Loucy (cell line): ENCODE results near the gene FPR1.

Source experiments
- H2AFZ ChIP-seq: fragments of 200-600 bp; sonication (generic); 2 replicates; pipeline ENCODE4 v1.6.0; 2016; ENCODE audit warnings: antibody characterized with exemption, mild to moderate bottlenecking, low read length, moderate library complexity
- H3F3A ChIP-seq: fragments of 200-600 bp; 2 replicates; pipeline ENCODE4 v1.6.0; 2016; ENCODE audit warnings: antibody characterized with exemption, low read depth, mild to moderate bottlenecking
- H3K27me3 ChIP-seq: fragments of 200-600 bp; sonication (generic); 2 replicates; pipeline ENCODE4 v1.6.1; 2014; ENCODE audit warnings: low read length, mild to moderate bottlenecking; ENCODE audit not compliant: insufficient read depth, poor library complexity, severe bottlenecking
- H3K36me3 ChIP-seq: fragments of 200-600 bp; sonication (generic); 2 replicates; pipeline ENCODE4 v1.6.1; 2016; ENCODE audit warnings: low read length; ENCODE audit not compliant: insufficient read depth
- H3K4me1 ChIP-seq: fragments of 200-600 bp; sonication (generic); 2 replicates; pipeline ENCODE4 v1.5.1; 2014; ENCODE audit warnings: low read length, mild to moderate bottlenecking; ENCODE audit not compliant: insufficient read depth, poor library complexity, severe bottlenecking
- H3K4me2 ChIP-seq: fragments of 200-600 bp; sonication (generic); 2 replicates; pipeline ENCODE4 v1.6.0; 2014; ENCODE audit warnings: antibody characterized with exemption, low read length, low read depth, mild to moderate bottlenecking; ENCODE audit not compliant: poor library complexity, severe bottlenecking
- H3K4me3 ChIP-seq: fragments of 200-600 bp; sonication (generic); 2 replicates; pipeline ENCODE4 v1.5.1; 2014; ENCODE audit warnings: low read length, mild to moderate bottlenecking, mixed read lengths; ENCODE audit not compliant: poor library complexity, severe bottlenecking
- H3K79me2 ChIP-seq: fragments of 200-600 bp; sonication (generic); 2 replicates; pipeline ENCODE4 v1.6.1; 2014; ENCODE audit warnings: low read length; ENCODE audit not compliant: insufficient read depth
- H3K9ac ChIP-seq: fragments of 200-600 bp; sonication (generic); 2 replicates; pipeline ENCODE4 v1.6.0; 2014; ENCODE audit warnings: mild to moderate bottlenecking, low read depth, low read length, moderate library complexity; ENCODE audit not compliant: poor library complexity, severe bottlenecking
- H3K9me2 ChIP-seq: fragments of 200-600 bp; sonication (generic); replicated peaks from 2 replicates; pipeline ENCODE4 v1.6.1; 2016; ENCODE audit warnings: low read depth, low read length, mixed read lengths
- H3K9me3 ChIP-seq: fragments of 200-600 bp; sonication (generic); 2 replicates; pipeline ENCODE4 v1.6.1; 2014; ENCODE audit warnings: mild to moderate bottlenecking, antibody characterized with exemption, low read length, low read depth; ENCODE audit not compliant: insufficient read depth
- H4K20me1 ChIP-seq: fragments of 200-600 bp; sonication (generic); 2 replicates; pipeline ENCODE4 v1.6.0; 2014; ENCODE audit warnings: antibody characterized with exemption, low read length, mild to moderate bottlenecking; ENCODE audit not compliant: insufficient read depth, poor library complexity, severe bottlenecking
- CTCF ChIP-seq: fragments of 200-600 bp; sonication (generic); conservative IDR thresholded peaks from 2 replicates; pipeline ENCODE4 v1.5.1; 2014; ENCODE audit warnings: mild to moderate bottlenecking, antibody characterized with exemption, low read length
- EZH2phosphoT487 ChIP-seq: fragments of 200-600 bp; IDR thresholded peaks from 2 replicates; pipeline ENCODE4 v1.6.1; 2018; ENCODE audit warnings: antibody characterized with exemption, mild to moderate bottlenecking, moderate library complexity, borderline replicate concordance

Gene FPR1

GRCh38 chr19:51796195-51796679, 44.6 kb upstream of the FPR1 start:
- H3F3A ChIP-seq, result no peaks in the 10 kb centered on the region
- no peaks in the 10 kb centered on the region for H3K36me3 ChIP-seq
- H4K20me1 ChIP-seq, result no peaks in the 10 kb centered on the region
- TF ChIP-seq CTCF, result no peak
- TF ChIP-seq EZH2phosphoT487, result no peak
- H2AFZ ChIP-seq, result no peak overlapping the region
- H3K4me2 ChIP-seq, result no peak overlapping the region
- H3K9me3 ChIP-seq, result peaks cover 4% of the 10 kb centered on the region; the same call in 1 of the 2 replicates
- H3K4me3 ChIP-seq, result no peak overlapping the region
- no peaks in the 10 kb centered on the region for H3K27me3 ChIP-seq
- no peaks in the 10 kb centered on the region for H3K79me2 ChIP-seq
- H3K4me1 ChIP-seq, result no peaks in the 10 kb centered on the region
- no peaks in the 10 kb centered on the region; the same call in 1 of the 2 replicates for H3K9me2 ChIP-seq
- no peak overlapping the region for H3K9ac ChIP-seq

DNA sequence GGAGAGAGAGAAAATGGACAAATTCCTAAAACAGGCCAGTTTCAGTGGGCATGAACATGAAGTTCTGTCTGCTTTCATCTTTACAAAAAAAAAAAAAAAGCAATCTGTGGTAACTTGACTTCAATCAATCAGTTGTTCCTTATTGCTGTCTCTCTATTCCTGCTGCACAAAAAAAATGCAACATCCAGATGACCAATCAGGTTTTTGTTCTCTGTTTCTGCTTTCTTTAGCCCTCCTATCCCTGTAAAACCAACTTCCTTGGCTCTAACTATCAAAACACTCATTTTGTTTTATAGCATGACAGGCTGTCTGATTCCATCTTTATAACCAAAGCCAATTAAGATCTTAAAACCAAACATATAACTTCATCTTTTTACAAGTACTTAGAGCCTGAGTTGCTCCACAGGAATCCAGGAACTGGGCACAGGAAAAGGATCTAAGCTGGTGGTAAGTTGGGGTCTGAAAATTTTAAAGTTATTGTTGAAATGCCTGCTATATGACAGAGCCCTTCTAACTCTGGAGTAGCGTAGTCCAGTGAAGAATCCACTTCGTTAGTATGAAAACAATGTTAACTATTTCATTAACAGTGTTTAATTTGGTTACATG, 43.3 kb upstream of the FPR1 start, which contains the start of gene FPR3:
FPR3 (plus strand) TSS at position 273 of the 606 bp plus-strand sequence. CDS start 28,592 bp downstream, outside the sequence.
- Histone ChIP-seq H4K20me1 (no peaks in the 10 kb centered on the region), H3K9me2 (no peaks in the 10 kb centered on the region; the same call in 1 of the 2 replicates), H3K9me3 (peaks cover 4% of the 10 kb centered on the region; the same call in 1 of the 2 replicates), H3K4me3 (no peak within 1 kb of the TSS), H3K4me2 (no peak within 1 kb of the TSS), H3K27me3 (no peaks in the 10 kb centered on the region), H3K9ac (no peak within 1 kb of the TSS), H3K79me2 (no peaks in the 10 kb centered on the region), H3F3A (no peaks in the 10 kb centered on the region), H3K4me1 (no peaks in the 10 kb centered on the region), H3K36me3 (no peaks in the 10 kb centered on the region), H2AFZ (no peak within 1 kb of the TSS)
- no peak for TF ChIP-seq EZH2phosphoT487
- TF ChIP-seq CTCF, result no peak

DNA sequence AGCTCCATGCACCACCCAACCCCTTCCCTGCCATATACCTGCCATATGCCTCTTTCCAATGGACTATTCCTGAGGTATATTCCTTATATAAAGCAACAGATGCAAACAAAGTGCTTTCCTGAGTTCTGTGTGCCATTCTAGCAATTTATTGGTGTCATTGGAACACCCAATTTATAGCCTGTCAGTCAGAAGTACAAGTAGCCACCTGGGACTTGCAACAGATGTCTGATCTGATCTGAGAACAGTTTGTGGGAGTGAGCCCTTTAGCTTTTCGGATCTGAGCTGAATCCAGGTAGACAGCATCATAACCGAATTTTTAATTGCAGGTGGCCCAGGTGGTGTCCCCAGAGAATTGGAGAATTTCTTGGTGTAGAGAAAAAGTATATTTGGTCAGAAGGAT, 42.3 kb upstream of the FPR1 start:
- H3K9ac ChIP-seq, result no peak overlapping the region
- no peaks in the 10 kb centered on the region for H3K4me1 ChIP-seq
- H4K20me1 ChIP-seq, result no peaks in the 10 kb centered on the region
- no peaks in the 10 kb centered on the region for H3K79me2 ChIP-seq
- H2AFZ ChIP-seq, result no peak overlapping the region
- H3F3A ChIP-seq, result no peaks in the 10 kb centered on the region
- H3K9me3 ChIP-seq, result peaks cover 4% of the 10 kb centered on the region; the same call in 1 of the 2 replicates
- no peak overlapping the region for H3K4me2 ChIP-seq
- no peak overlapping the region for H3K4me3 ChIP-seq
- TF ChIP-seq EZH2phosphoT487 (no peak), CTCF (no peak)
- H3K36me3 ChIP-seq, result no peaks in the 10 kb centered on the region
- H3K9me2 ChIP-seq, result no peaks in the 10 kb centered on the region; the same call in 1 of the 2 replicates
- no peaks in the 10 kb centered on the region for H3K27me3 ChIP-seq
